HG03095 (cell line): Measurements from ENCODE around the gene HSD17B3.
"Not testable (repeated sequence)": the region's sequence is repeated elsewhere in the genome, so short reads cannot be mapped to it uniquely, and the experiment has no call there.

Experiments used
- ATAC-seq: cut with Tn5 transposase; IDR thresholded peaks from one replicate; pipeline ENCODE4 v1.9.1; 2021; ENCODE audit warnings: moderate library complexity; ENCODE audit not compliant: unreplicated experiment

HSD17B3 gene

GRCh38 chr9:96302021-96302420 lies at the start of gene HSD17B3:
Gene HSD17B3 (minus strand): TSS chr9:96302176. CDS start chr9:96302104, 72 bp downstream.
- ATAC-seq, result no peak

GRCh38 chr9:96350866-96351265 lies 48.9 kb upstream of the HSD17B3 start:
- no peak for ATAC-seq

DNA sequence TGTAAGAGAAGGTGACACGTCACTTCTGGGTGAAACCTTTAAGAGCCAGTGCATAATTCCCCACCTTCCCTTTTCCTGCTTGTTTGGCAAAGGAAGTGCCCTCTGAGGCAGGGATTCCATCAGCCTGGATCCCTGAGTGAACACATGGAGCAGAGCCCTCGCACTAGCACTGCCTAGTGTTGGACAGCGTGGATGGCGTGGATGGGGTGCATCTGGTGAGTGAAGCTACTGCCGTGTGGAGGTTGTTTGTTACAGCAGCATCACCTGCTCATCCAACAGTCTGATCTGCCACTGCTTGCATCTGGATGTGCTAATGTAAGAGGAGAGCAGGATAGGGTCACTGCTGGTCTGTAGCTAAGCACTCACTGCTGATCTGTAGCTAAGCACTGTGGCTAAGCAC lies 46.3 kb upstream of the HSD17B3 start:
- ATAC-seq, result no peak

DNA sequence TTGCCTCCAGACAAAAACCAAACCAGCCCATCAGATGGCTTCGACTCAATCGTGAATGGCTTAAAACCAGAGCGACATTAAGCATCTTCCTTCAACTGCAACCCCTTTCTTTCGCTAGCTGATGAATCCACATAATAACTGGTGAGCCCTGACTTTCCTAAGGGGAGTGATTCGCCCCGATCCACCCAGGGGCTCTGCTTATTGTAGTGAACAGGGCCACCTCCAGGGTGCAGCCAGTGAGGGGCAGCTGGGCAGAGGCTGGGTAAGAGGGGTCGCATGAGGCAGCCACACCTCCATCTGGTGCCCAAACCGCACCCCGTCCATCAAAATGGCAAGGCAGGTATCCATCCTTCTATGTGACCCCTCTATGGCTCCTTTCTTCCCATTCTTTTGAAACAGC lies 43.6 kb upstream of the HSD17B3 start:
- ATAC-seq, result no peak

DNA sequence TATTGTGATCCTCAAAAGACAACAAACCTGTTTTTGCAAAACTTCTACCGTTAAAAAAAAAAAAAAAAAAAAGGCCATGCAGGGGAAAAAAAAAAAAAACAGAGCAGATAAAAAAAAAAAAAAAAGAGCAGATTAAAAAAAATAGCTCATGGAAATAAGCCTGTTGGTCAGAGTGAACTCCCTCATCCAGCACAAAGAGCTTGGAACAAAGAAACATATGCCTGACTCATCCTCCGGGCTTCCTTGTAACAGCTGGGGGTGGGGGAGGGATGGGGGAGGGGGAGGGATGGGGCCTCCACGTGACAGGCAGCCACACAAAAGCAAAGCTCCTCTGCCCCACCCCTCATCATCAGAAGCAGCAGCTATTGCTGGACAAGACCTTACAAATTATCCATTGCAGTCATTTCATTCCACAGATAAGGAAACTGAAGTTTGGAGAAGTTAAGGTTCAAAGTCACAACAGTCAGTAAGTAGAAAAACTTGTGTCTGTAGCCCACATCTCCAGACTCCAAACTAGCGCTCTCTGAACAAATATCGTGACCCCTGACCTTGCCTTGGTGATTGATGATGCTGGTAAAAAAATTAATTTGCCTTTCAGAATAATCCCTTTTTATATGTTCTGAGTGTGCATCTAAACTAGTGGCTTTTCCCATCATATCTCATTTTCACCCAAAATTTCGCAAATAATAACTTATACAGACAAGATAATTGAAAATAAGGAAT lies 42.6 kb upstream of the HSD17B3 start:
- ATAC-seq, result no peak

DNA sequence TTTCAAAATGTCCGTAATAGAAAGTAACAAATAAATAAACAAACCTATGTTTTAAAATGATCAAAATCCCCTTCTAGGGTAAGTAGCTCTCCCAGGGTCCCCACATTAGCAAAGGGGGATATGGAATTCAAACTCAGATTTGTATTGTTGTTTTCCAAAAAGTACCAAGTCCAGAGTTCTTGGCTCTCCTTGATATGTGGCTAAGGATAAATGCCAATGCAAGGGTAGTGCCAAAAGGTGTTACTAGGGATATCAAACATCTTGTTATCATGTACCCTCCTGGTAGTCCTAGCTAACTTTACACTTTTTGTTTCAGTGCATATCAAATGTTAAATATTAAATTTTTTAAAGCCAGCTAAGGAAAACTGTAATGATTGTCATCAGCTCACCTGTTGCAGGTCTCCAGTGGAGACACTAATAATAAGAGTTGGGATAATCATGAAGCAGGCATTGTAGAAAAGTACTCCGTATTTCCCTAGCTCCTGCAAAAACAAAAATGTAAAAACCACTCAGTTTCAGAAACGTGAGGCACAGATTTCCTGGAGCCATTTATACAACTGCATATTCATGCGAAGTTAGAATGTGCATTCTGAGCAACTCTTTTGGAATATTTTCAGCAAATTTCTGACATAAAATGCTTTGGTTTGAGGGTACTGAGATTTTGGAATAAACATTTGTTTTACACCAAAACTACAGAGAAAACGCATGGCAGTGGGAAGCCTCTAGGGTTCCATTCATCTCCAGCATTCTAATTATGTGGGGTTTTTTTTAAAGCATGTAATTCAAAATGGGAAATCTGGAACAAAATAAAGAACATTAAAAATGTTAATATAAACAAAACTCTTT lies 41.8 kb upstream of the HSD17B3 start:
- no peak for ATAC-seq

- ATAC-seq, result no peak
Observed at GRCh38 chr9:96342571-96343245, 40.7 kb upstream of the HSD17B3 start.

DNA sequence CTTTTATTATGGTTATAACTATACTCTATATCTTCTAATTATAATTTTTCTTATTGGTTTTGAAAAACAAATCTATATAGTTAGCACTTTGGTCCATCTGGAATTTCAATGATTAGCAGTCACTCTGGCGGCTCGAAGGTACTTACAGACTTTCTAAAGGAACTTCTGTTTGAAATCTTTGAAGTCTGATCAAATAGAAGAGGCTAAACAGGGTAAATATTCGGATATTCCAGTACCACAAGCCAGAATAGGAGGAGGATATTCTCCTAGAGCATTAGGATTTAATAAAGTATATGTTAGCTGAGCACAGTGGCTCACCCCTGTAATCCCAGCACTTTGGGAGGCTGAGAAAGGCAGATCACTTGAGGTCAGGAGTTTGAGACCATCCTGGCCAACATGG lies 38.7 kb upstream of the HSD17B3 start:
- ATAC-seq, result no peak

DNA sequence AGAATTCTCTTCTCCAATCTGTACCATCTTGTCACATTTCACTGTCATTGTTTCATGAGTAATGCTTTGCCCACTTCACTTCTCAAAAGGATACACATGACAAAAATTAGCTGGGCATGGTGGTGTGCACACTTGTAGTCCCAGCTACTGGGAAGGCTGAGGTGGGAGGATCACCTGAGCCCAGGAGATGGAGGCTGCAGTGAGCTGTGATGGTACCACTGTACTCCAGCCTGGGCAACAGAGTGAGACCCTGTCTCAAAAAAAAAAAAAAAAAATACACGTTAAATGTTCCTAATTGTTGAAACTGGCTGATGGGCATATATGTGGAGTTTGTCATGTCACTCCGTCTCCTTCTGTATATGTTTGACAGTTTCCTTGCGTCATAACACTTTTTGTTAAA lies 36.3 kb upstream of the HSD17B3 start:
- ATAC-seq, result no peak

GRCh38 chr9:96333958-96334357 lies 32.0 kb upstream of the HSD17B3 start:
- no peak for ATAC-seq

DNA sequence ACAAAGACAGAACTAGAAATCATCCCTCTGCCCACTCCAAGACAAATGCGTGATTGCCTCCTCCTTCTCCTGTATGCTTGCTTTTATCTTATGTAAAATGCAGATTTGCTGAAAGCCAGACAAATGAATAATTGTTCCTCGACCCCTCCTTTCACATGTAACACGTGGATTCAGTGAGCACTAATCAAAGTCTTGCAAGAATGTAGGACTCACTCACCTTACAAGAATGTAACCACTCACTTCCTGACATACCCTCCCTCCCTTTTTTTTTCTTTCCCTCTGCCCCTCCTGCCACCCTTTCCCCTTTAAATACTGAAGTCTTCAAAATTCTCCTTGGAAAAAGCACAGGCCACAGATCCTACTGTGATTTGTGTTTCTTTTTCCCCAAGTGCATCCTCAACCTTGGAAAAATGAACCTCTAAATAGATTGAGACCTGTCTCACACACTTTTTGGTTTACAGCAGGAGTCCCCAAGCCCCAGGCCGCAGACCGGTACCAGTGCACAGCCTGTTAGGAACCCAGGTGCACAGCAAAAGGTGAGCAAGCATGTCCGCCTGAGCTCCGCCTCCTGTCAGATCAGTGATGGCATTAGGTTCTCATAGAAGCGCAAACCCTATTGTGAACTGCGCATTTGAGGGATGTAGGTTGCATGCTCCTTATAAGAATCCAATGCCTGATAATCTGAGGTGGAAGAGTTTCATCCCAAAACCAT lies 29.4 kb upstream of the HSD17B3 start:
- no peak for ATAC-seq

GRCh38 chr9:96327694-96328352 lies 25.8 kb upstream of the HSD17B3 start:
- ATAC-seq, result no peak

DNA sequence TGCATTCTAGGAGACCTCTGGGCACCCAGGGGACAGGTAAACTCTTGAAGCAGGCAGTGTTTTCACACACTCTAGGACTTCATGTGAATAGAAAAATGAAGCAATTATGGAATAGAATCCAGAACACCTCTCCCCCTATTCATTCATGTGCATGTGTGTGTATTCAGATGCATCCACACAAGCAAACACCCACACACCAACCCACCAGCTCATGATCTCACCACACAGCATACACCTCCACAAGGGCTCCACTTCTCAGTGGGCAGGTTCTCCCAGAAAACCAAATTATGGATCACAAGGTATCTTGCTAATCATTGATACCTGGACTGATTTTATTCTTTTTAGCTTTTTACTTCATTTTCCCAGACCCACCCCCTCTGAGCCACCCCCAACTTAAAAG lies 21.2 kb upstream of the HSD17B3 start:
- no peak for ATAC-seq

DNA sequence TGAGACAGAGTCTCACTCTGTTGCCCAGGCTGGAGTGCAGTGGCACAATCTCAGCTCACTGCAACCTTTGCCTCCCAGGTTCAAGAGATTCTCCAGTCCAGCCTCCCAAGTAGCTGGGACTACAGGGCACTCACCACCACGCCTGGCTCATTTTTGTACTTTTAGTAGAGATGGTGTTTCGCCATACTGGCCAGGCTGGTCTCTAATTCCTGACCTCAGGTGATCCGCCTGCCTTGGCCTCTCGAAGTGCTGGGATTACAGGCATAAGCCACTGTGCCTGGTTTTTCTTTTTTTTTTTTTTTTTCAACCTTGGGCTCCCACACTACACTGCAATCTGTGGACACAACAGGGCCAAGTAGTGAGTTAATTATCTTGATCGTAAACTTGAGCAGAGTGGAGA lies 20.8 kb upstream of the HSD17B3 start:
- not testable (repeated sequence) for ATAC-seq

DNA sequence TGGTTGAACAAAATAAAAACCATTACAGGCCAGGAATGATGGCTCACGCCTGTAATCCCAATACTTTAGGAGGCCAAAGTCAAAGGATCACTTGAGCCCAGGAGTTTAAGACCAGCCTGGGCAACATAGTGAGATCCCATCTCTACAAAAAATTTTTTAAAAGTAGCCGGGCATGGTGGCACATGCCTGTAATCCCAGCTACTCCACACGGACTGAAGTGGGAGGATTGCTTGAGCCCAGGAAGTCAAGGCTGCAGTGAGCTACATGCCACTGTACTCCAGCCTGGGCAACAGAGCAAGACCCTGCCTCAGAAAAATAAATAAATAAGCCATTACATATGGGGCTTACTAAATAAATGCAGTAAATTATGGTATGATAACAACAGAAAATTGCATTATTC lies 20.2 kb upstream of the HSD17B3 start:
- not testable (repeated sequence) for ATAC-seq

- no peak for ATAC-seq
Observed at GRCh38 chr9:96321515-96321914, 19.5 kb upstream of the HSD17B3 start.

DNA sequence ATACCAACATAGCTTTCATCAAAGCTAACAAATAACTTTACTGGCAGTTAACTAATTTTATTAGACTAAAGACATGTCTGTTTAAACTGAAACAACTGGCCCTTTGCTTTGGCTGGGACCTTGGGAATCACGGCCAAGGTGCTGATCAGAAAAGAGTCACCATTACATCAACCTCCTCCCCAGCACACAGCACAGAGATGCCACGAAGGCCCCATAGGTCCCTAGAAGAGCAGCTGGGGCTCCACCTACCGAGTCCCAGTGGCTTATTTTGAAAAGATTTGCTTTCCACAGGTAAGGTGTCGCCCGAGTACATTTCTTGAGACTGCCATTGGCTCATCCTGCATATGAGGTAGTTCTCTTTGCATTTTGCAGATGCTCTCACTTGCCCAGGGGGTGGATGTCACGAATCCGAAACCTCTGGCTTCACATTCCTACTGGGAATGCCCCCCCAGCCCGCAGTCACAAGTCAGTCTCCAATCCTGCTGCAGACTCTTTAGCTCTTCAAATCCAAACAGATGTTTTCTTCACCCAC lies 18.8 kb upstream of the HSD17B3 start:
- no peak for ATAC-seq

DNA sequence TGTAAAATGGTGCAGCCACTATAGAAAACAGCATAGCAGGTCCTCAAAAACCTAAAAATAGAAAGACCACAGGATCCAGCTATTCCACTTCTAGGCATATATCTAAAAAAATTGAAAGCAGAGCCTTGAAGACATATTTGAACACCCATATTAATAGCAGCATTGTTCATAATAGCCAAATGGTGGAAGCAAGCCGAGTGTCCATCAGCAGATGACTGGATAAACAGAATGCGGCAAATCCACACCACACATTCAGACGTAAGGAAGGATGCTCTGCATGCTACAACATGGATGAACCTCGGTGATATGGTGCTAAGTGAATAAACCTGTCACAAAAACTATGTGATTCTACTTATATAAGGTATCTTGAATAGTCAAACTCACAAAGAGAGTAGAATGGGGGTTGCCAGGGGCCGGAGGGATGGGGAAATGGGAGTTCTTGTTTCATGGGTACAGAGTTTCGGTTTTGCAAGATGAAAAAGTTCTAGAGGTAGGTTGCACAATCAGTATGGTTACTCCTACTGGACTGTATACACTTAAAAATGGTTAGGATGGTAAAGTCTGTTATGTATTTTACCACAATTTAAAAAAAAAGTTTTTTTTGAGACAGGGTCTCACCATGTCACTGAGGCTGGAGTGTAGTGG lies 17.1 kb upstream of the HSD17B3 start:
- no peak for ATAC-seq

DNA sequence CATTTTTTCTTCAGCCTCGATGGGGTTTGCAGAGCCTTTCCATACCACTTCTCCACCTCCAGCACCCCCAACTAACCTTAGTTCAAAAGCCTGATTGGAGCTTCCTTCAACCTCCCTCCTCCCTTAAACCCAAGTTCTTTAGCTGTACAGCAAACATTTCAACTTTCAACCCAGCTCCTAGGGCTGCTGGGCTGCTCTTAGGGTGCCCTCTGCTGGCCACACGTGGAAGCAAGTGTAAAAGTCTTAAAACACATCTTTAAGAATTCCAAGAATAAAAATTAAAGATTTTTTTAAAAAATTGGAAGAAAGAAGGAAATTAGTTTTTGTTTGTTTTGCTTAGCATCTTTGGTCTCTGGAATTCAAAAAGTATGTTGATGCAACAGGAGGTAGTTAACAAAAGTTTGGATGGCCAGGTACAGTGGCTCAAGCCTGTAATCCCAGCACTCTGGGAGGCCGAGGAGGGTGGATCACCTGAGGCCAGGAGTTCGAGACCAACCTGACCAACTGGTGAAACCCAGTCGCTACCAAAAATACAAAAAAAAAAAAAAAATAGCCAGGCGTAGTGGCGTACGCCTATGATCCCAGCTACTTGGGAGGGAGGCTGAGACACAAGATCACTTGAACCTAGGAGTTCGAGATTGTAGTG lies 15.5 kb upstream of the HSD17B3 start:
- ATAC-seq, result no peak
